HEK293 (cell line): ENCODE results near the gene QRICH1.

Experiments
- BCL6B ChIP-seq: fragments of 450-650 bp; formaldehyde crosslinking; IDR thresholded peaks from 2 replicates; pipeline ENCODE4 v1.5.1; 2017; ENCODE audit warnings: missing biosample characterization, missing genetic modification characterization
- CTCF ChIP-seq: fragments of 450-650 bp; formaldehyde crosslinking; IDR thresholded peaks from 2 replicates; pipeline ENCODE4 v1.5.1; 2016; ENCODE audit warnings: missing biosample characterization, missing genetic modification characterization
- OSR2 ChIP-seq: fragments of 450-650 bp; formaldehyde crosslinking; IDR thresholded peaks from 2 replicates; pipeline ENCODE4 v1.5.1; 2016; ENCODE audit warnings: missing biosample characterization, missing genetic modification characterization
- OVOL3 ChIP-seq: fragments of 450-650 bp; formaldehyde crosslinking; IDR thresholded peaks from 2 replicates; pipeline ENCODE4 v1.5.1; 2016; ENCODE audit warnings: missing biosample characterization, missing genetic modification characterization
- PRDM1 ChIP-seq: fragments of 450-650 bp; formaldehyde crosslinking; IDR thresholded peaks from 2 replicates; pipeline ENCODE4; 2016; ENCODE audit warnings: missing biosample characterization, missing genetic modification characterization
- SP3 ChIP-seq: fragments of 450-650 bp; formaldehyde crosslinking; IDR thresholded peaks from 2 replicates; pipeline ENCODE4 v1.5.1; 2016; ENCODE audit warnings: missing biosample characterization, missing genetic modification characterization
- TSHZ1 ChIP-seq: fragments of 450-650 bp; formaldehyde crosslinking; IDR thresholded peaks from 2 replicates; pipeline ENCODE4 v1.5.1; 2016; ENCODE audit warnings: missing biosample characterization, missing genetic modification characterization, borderline replicate concordance
- WT1 ChIP-seq: fragments of 450-650 bp; formaldehyde crosslinking; IDR thresholded peaks from 2 replicates; pipeline ENCODE4 v1.5.1; 2016; ENCODE audit warnings: missing biosample characterization, missing genetic modification characterization
- ZBTB11 ChIP-seq: fragments of 450-650 bp; formaldehyde crosslinking; conservative IDR thresholded peaks from 2 replicates; pipeline ENCODE4 v1.5.1; 2016; ENCODE audit warnings: low read depth, missing biosample characterization, missing genetic modification characterization
- ZBTB20 ChIP-seq: fragments of 450-650 bp; formaldehyde crosslinking; IDR thresholded peaks from 2 replicates; pipeline ENCODE4 v1.5.1; 2016; ENCODE audit warnings: missing biosample characterization, missing genetic modification characterization
- ZBTB21 ChIP-seq: fragments of 450-650 bp; formaldehyde crosslinking; IDR thresholded peaks from 2 replicates; pipeline ENCODE4 v1.5.1; 2017; ENCODE audit warnings: missing biosample characterization, missing genetic modification characterization
- ZFP3 ChIP-seq: fragments of 450-650 bp; formaldehyde crosslinking; IDR thresholded peaks from 2 replicates; pipeline ENCODE4 v1.5.1; 2016; ENCODE audit warnings: low read depth, missing biosample characterization, missing genetic modification characterization
- ZFP37 ChIP-seq: fragments of 450-650 bp; formaldehyde crosslinking; IDR thresholded peaks from 2 replicates; pipeline ENCODE4 v1.5.1; 2016; ENCODE audit warnings: missing biosample characterization, missing genetic modification characterization
- ZIC2 ChIP-seq: fragments of 450-650 bp; formaldehyde crosslinking; IDR thresholded peaks from 2 replicates; pipeline ENCODE4 v1.5.1; 2016; ENCODE audit warnings: missing biosample characterization, missing genetic modification characterization
- ZNF140 ChIP-seq: fragments of 450-650 bp; formaldehyde crosslinking; IDR thresholded peaks from 2 replicates; pipeline ENCODE4 v1.5.1; 2016; ENCODE audit warnings: missing biosample characterization, missing genetic modification characterization
- ZNF26 ChIP-seq: fragments of 450-650 bp; formaldehyde crosslinking; IDR thresholded peaks from 2 replicates; pipeline ENCODE4 v1.5.1; 2016; ENCODE audit warnings: missing biosample characterization, missing genetic modification characterization
- ZNF311 ChIP-seq: fragments of 450-650 bp; formaldehyde crosslinking; IDR thresholded peaks from 2 replicates; pipeline ENCODE4 v1.5.1; 2017; ENCODE audit warnings: missing biosample characterization, missing genetic modification characterization, borderline replicate concordance
- ZNF366 ChIP-seq: fragments of 450-650 bp; formaldehyde crosslinking; conservative IDR thresholded peaks from 2 replicates; pipeline ENCODE4 v1.5.1; 2016; ENCODE audit warnings: missing biosample characterization, missing genetic modification characterization
- ZNF394 ChIP-seq: fragments of 450-650 bp; formaldehyde crosslinking; IDR thresholded peaks from 2 replicates; pipeline ENCODE4 v1.5.1; 2016; ENCODE audit warnings: missing biosample characterization, missing genetic modification characterization, mild to moderate bottlenecking, moderate library complexity, borderline replicate concordance
- ZNF398 ChIP-seq: fragments of 450-650 bp; formaldehyde crosslinking; IDR thresholded peaks from 2 replicates; pipeline ENCODE4 v1.5.1; 2017; ENCODE audit warnings: missing biosample characterization, missing genetic modification characterization
- ZNF416 ChIP-seq: fragments of 450-650 bp; formaldehyde crosslinking; IDR thresholded peaks from 2 replicates; pipeline ENCODE4 v1.5.1; 2016; ENCODE audit warnings: missing biosample characterization, missing genetic modification characterization
- ZNF48 ChIP-seq: fragments of 450-650 bp; formaldehyde crosslinking; IDR thresholded peaks from 2 replicates; pipeline ENCODE4 v1.5.1; 2016; ENCODE audit warnings: missing biosample characterization, missing genetic modification characterization
- ZNF530 ChIP-seq: fragments of 450-650 bp; formaldehyde crosslinking; IDR thresholded peaks from 2 replicates; pipeline ENCODE4 v1.5.1; 2016; ENCODE audit warnings: low read depth, missing biosample characterization, missing genetic modification characterization
- ZNF610 ChIP-seq: fragments of 450-650 bp; formaldehyde crosslinking; IDR thresholded peaks from 2 replicates; pipeline ENCODE4 v1.5.1; 2016; ENCODE audit warnings: missing biosample characterization, missing genetic modification characterization, borderline replicate concordance
- ZNF76 ChIP-seq: fragments of 450-650 bp; formaldehyde crosslinking; IDR thresholded peaks from 2 replicates; pipeline ENCODE4; 2016; ENCODE audit warnings: low read depth, missing biosample characterization, missing genetic modification characterization, borderline replicate concordance

The QRICH1 gene

DNA sequence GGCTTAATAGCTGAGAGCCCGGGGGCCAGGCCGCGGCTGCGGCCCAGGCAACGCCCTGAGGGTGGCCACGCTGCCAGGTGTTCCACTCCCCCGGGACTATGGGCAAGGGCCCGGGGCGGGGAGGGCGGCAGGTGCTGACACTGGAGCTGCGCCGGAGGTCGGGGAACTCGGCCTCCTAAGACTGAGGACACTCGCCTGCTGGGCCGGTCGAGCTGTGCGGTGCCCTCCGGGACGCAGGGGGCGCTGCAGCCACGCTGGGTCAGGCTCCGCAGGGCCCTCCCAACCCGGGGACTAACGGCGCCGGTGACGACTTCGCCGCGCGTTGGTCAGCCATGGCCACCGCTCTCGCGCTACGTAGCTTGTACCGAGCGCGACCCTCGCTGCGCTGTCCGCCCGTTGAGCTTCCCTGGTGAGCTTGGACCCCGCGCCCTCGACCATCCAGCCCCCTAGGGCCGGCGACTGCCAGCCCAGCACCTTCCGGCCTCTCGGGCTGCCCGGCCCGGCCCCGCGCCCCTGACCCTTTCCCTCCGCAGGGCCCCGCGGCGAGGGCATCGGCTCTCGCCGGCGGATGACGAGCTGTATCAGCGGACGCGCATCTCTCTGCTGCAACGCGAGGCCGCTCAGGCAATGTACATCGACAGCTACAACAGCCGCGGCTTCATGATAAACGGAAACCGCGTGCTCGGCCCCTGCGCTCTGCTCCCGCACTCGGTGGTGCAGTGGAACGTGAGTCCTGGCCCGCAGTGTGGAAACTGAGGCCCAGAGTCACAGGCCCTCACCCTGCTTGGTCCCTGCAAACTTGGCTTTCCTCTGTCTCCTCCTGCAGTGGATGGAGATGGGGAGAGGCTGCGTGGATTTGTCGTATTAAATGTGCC lies 71.8 kb downstream of the QRICH1 start, which contains the start of gene NDUFAF3 (continued):
- TF ChIP-seq ZNF398 (peak; percentile 71), BCL6B (tag by site-specific recombination) (no peak), ZBTB21 (tag by site-specific recombination) (peak; percentile 67), ZBTB11 (tag by site-specific recombination) (peak; percentile 69), ZNF416 (tag by site-specific recombination) (no peak), OVOL3 (tag by site-specific recombination) (peak; percentile 94), ZNF48 (tag by site-specific recombination) (no peak), ZNF26 (tag by site-specific recombination) (no peak), SP3 (tag by site-specific recombination) (peak; percentile 78), ZNF394 (peak; percentile 59), TSHZ1 (0 out of 2 replicates have a peak, but pooled peaks have one; percentile 23), ZNF610 (peak; percentile 75; the same call in 1 of the 2 replicates), ZNF140 (tag by site-specific recombination) (no peak), OSR2 (tag by site-specific recombination) (no peak), ZNF311 (no peak), ZNF76 (tag by site-specific recombination) (peak; percentile 66; the same call in 1 of the 2 replicates), CTCF (peak; percentile 99), WT1 (tag by site-specific recombination) (peak; percentile 50), ZNF530 (no peak), ZBTB20 (tag by site-specific recombination) (peak; percentile 97), ZNF366 (no peak), ZFP37 (peak; percentile 79), ZIC2 (peak; percentile 65), PRDM1 (no peak), ZFP3 (no peak)
